ENCODE measurements around the gene DNMT1.

Gene DNMT1

GRCh38 chr19:10141973-10142372, 52.8 kb downstream of the DNMT1 start:
- DNase-seq (ENCODE audit: low read depth in 2 of 2) = no peak

- no peak for DNase-seq (ENCODE audit: low read depth in 2 of 2)
Measured at GRCh38 chr19:10141479-10141878, 53.3 kb downstream of the DNMT1 start.

DNA sequence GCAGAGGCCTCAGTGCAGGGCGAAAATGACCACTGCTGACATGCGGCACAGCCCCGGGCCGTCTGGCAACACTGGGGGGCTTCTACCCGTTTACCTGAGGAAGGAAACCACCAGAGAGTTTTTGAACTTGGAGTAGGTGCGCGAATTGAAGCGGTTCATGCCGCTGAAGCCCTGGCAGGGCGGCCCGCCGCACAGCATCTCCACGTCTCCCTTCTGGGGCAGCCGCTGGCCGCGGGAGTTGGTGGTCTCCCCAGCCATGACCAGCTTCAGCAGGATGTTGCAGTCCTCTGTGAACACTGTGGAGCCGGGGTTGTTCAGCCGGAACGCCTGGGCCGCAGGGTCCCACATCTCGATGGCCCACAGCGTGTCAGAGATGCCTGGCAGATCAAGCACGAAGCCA, 54.8 kb downstream of the DNMT1 start:
- no peak for DNase-seq (ENCODE audit: low read depth in 2 of 2)

DNA sequence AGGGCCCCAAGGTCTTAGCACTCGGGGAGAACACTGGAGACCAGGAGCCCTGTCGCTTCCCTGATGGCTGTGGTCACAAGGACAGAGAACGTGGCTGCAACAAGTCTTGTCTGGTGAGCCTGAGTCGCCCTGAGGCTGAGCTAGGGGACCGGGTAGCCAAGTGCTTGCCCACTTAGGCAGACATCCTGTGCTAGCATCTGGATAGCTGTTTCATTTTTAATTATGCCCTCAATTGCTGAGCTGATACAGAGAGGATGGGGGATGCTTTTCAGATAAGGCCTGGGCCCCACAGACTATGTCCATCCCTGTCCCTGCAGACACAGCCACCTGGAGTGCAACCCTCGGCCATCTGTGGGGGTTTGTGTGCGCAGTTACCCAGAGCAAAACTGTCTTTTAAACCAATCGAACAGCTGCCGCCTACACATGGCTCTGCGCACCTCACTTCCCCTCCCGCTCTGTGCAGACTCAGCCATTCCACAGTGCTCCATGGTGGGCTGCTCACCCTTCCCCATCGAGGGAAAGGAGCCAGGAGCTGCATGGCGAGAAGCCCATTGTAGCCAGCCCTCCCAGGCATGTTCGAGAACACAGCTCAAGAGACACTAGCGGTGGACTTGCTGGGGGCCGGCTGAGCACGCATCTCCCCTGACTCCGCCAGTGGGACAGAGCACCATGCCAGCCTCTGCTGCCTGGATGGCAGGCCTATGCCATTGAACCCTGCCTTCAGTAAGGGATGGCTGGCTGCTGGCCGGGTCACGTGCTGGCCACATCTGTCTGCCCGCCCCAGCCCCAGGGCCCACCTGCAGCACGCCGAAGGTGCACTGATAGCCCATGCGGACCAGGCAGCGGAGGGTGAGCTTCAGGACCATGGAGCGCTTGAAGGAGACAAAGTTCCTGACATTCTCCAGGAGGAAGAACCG, 55.6 kb downstream of the DNMT1 start:
- no peak for DNase-seq (ENCODE audit: low read depth in 2 of 2)

DNA sequence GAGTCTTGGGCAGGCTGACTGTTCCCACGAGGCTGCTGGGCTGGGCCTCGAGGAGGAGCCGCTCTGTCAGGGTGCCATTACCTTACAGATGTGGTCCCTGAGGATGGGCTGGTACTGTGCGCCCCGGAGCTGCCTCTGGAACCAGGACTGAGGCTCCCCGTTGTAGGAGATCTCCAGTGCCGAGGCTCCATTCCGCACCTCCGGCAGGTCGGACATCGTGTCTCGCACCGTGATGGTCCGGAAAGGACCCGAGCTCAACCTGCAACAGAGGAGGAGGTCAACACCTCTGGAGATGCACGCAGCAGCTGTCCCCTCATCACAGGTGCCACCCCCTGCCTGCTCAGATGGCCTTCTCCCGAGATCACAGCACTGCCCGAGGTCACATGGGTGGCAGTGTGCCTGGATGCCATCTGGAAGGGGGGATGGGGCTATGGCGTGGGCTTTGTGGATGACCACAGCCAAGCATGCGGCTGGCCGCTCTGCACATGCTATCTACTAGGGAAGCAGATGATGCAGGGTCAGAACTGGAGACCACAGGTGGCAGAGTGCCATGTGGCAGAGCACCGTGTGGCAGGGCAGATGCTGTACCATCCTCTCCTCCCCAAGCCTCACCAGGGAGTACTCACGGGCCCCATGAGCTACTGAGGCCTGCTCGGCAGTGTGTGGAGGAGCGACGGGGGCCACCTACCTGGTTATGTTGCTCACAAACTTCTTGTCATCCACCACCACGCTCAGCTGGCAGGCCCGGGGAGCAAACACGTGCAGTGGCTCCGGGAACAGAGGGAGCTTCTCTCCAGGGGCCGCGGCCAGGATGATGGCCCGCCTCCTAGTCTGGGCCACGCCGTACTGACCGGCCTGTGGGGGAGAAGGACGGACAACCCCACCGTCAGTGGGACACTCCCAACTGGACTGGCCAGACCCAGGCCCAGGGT, 56.7 kb downstream of the DNMT1 start:
- DNase-seq (ENCODE audit: low read depth in 2 of 2) = no peak

DNA sequence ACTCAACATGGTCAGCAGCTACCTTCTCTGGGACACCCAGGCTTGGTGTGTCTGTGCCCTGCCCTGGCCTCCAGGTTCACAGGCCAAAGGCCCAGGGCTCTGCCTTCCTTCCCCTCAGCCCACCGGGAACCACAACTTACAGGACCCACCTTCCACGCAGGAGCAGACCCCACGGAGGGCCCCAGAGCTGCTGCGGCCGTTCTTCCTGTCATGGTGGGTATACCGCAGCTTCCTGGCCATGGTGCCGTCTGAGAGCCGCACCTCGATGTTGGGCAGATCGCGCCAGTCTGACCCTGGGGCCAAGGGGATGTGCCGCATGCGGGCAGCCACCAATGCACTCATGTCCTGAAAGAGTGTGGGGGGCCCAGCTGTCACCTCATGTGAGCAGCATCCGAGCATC, 57.8 kb downstream of the DNMT1 start:
- no peak for DNase-seq (ENCODE audit: low read depth in 2 of 2)

- DNase-seq (ENCODE audit: low read depth in 2 of 2) = no peak
Measured at GRCh38 chr19:10135551-10136334, 59.0 kb downstream of the DNMT1 start.

- no peak for DNase-seq (ENCODE audit: low read depth in 2 of 2)
Measured at GRCh38 chr19:10134040-10134439, 60.7 kb downstream of the DNMT1 start.

DNA sequence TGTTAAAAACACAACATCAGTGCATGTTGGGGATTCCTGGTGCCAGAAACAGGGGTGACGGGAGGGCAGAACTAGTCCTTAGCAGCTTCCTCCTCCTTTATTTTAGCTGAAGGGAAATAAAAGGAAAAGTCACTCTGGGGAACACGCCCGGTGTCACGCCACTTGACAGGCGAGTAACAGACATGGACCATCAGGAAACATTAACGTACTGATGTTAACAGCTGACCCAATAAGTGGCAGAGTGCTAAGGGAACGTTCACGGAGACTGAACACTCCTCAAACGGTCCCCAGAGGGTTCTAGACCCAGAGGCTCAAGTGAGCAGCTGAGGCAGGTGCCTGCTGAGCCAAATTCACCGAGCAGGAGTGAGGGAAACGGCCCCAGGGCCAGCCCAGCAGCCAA, 61.2 kb downstream of the DNMT1 start:
- no peak for DNase-seq (ENCODE audit: low read depth in 2 of 2)

DNA sequence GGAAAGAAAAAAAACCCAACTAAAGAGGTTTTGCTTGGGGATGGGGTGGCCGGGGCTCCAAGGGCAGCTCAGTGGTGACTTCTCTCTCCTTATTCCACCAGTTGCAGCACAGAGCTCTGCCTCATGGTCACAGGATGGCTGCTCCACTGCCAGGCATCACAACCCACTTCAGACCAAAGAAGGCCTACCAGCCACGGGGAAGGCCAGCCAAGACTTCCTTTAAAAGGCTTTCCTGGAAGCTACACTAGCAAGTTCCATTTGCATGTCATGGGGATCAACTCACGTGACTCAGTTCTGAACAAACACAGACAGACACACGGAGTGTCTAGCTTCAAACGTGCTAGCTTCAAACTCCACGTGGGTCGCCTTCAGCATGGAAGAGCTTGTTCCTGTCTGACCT, 61.8 kb downstream of the DNMT1 start:
- no peak for DNase-seq (ENCODE audit: low read depth in 2 of 2)

DNA sequence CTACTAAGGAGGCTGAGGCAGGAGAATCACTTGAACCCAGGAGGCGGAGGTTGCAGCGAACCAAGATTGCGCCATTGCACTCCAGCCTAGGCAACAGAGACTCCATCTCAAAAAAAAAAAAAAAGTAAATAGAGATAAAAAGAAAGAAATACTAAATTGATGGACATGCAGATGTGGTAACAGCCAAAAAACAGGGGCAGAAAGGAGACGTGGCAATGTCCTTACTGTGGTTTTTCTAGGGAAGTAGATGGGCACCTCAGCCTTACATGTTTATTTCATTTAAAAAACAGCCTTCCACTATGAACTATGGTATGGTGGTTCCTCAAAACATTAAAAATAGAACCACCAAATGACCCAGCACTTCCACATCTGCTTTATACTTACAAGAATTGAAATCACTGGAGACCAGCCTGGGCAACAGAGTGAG, 68.5 kb downstream of the DNMT1 start:
- DNase-seq (ENCODE audit: low read depth in 2 of 2) = no peak

DNA sequence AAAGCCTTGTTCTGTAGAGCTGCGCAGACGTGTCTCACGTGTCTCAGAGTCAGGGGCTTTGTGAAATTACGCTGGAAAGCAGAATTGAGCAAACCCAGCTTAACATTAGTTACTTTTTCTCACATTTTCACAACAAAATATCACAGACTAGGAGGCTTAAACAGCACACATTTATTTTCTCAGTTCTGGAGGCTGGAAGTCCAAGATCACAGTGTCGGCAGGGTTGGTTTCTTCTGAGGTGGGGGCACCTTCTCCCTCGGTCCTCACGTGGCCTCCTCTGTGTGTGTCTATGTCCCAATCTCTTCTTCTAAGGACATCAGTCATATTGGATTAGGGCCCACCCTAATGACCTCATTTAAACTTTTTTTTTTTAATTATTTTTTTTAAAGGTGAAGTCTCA, 70.3 kb downstream of the DNMT1 start:
- DNase-seq (ENCODE audit: low read depth in 2 of 2) = no peak

DNA sequence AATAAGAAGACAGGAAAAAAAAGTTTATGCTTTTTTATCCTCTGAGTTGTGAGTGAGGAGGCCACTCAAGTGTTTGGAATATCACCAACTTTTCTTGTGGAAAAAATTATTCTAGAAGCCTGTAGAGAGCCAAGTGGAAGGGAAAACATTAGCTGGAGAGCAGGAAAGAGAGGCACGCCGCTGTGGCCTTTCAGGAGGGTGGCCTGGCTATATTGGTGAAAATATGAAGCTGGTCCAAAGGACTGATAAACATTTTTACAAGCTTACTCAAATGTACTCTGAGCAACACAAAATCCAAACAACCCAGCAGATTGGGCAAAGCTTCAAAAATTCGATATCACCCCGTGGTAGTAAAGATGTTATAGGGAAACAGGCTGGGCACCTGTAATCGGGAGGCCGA, 72.7 kb downstream of the DNMT1 start:
- no peak for DNase-seq (ENCODE audit: low read depth in 2 of 2)

- DNase-seq (ENCODE audit: low read depth in 2 of 2) = no peak
Measured at GRCh38 chr19:10120538-10121189, 74.1 kb downstream of the DNMT1 start.

DNA sequence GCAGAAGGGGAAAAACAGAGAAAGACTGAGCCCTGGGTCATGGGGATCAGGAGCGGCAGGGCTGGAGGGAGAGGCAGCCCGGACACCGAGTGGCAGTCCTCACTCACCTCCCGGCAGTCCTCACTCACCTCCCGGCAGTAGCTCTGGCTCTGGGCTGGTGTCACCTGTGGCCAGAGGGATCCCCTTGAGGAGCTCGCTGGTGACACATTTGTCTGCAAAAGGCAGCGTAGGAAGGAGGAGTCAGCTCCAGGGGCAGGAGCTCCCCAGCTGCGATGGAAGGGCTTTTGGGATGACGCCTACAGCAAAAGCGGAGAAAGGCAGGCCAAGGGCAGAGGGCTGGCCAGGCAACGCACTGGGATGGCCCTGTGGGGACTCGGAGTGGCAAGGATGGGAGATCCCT, 75.8 kb downstream of the DNMT1 start:
- DNase-seq (ENCODE audit: low read depth in 2 of 2) = no peak

GRCh38 chr19:10116866-10117616, 77.7 kb downstream of the DNMT1 start:
- DNase-seq (ENCODE audit: low read depth in 2 of 2) = no peak

GRCh38 chr19:10116085-10116865, 78.5 kb downstream of the DNMT1 start:
- DNase-seq (ENCODE audit: low read depth in 2 of 2) = no peak

- DNase-seq (ENCODE audit: low read depth in 2 of 2) = no peak
Measured at GRCh38 chr19:10115392-10116084, 79.2 kb downstream of the DNMT1 start.

Measured in stimulated activated CD4-positive, alpha-beta T cell treated with anti-CD3 and anti-CD28 coated beads, Interleukin-1b, Interleukin-23, amount 100 ng/mL, for 4 hours (primary cell).